HepG2 (cell line): ENCODE data around the gene BTG2. TPM values are rescaled to one million over a fixed set of nuclear protein-coding genes. Genes with fewer than 3 reads are reported as not detected.
A peak's percentile ranks its signal among the peaks of the same experiment; 100 is the strongest.

Experiments used
- AHDC1 ChIP-seq: sonication (generic); formaldehyde crosslinking; IDR thresholded peaks from 2 replicates; pipeline ENCODE4 v1.5.1; 2020; ENCODE audit warnings: mild to moderate bottlenecking, missing genetic modification reagents, borderline replicate concordance
- MAZ ChIP-seq, 2 experiments: sonication (generic) in 1 of 2; formaldehyde crosslinking in 1 of 2; IDR thresholded peaks; 2 replicates each; pipeline versions ENCODE4 v1.5.0 to v1.6.1; 2012 to 2020; ENCODE audit warnings: low read depth in 2 of 2, mild to moderate bottlenecking in 2 of 2, borderline replicate concordance in 1 of 2, improper control_type of control experiment in 1 of 2, low read length in 1 of 2, missing genetic modification reagents in 1 of 2, moderate library complexity in 1 of 2
- MBD4 ChIP-seq: IDR thresholded peaks from 2 replicates; pipeline ENCODE4 v1.6.1; 2012; ENCODE audit warnings: low read length, inconsistent platforms, borderline replicate concordance
- PAX8 ChIP-seq: sonication (generic); formaldehyde crosslinking; IDR thresholded peaks from 2 replicates; pipeline ENCODE4 v1.8.0; 2022; ENCODE audit warnings: mild to moderate bottlenecking, missing genetic modification reagents, borderline replicate concordance
- PPARG ChIP-seq: conservative IDR thresholded peaks from 2 replicates; pipeline ENCODE4 v1.6.1; 2016; ENCODE audit warnings: missing biosample characterization, missing genetic modification reagents
- RXRB ChIP-seq: IDR thresholded peaks from 2 replicates; pipeline ENCODE4 v1.6.1; 2016; ENCODE audit warnings: borderline replicate concordance, missing genetic modification reagents, missing compliant biosample characterization
- SIX1 ChIP-seq: sonication (generic); formaldehyde crosslinking; IDR thresholded peaks from 2 replicates; pipeline ENCODE4 v1.4.0; 2020; ENCODE audit warnings: missing genetic modification reagents, borderline replicate concordance
- SNAPC4 ChIP-seq: sonication (generic); formaldehyde crosslinking; IDR thresholded peaks from 2 replicates; pipeline ENCODE4 v1.4.0; 2020; ENCODE audit warnings: mild to moderate bottlenecking, missing genetic modification reagents
- TBL1XR1 ChIP-seq: fragments of 150-350 bp; IDR thresholded peaks from 2 replicates; pipeline ENCODE4 v1.6.1; 2014; ENCODE audit warnings: borderline replicate concordance, low read length; ENCODE audit not compliant: partially characterized antibody
- ZGPAT ChIP-seq: IDR thresholded peaks from 2 replicates; pipeline ENCODE4 v1.6.1; 2016; ENCODE audit warnings: mild to moderate bottlenecking
- ZNF180 ChIP-seq: sonication (generic); formaldehyde crosslinking; IDR thresholded peaks from 2 replicates; pipeline ENCODE4 v1.4.0; 2020; ENCODE audit warnings: low read depth, missing genetic modification reagents, borderline replicate concordance
- ZNF607 ChIP-seq: sonication (generic); formaldehyde crosslinking; IDR thresholded peaks from 2 replicates; pipeline ENCODE4 v1.5.1; 2020; ENCODE audit warnings: missing genetic modification reagents, mild to moderate bottlenecking, borderline replicate concordance
- ZNF629 ChIP-seq: sonication (generic); formaldehyde crosslinking; conservative IDR thresholded peaks from 2 replicates; pipeline ENCODE4 v1.5.0; 2020; ENCODE audit warnings: missing genetic modification reagents
- ZNF703 ChIP-seq: sonication (generic); formaldehyde crosslinking; IDR thresholded peaks from 2 replicates; pipeline ENCODE4 v1.5.1; 2020; ENCODE audit warnings: missing genetic modification reagents, mild to moderate bottlenecking, moderate library complexity, borderline replicate concordance
- polyA plus RNA-seq, 8 experiments: library from polyadenylated mRNA; depleted of rRNA in 3 of 8; stranded (reverse) in 7 of 8; unstranded in 1 of 8; fragments of >200 nt; fragmentation: Illumina TruSeq in 4 of 8; extraction: Trizol in 4 of 8; gene quantifications; 2 replicates each; pipeline versions ENCODE4 v1.2.1 to v1.2.3, GENCODE V29; 2011 to 2016; ENCODE audit warnings: low read depth in 4 of 8, missing spikeins in 1 of 8, mixed read lengths in 1 of 8; ENCODE audit not compliant: insufficient read depth in 1 of 8
- total RNA-seq, 5 experiments: library from RNA; depleted of rRNA; stranded (reverse); fragments of >200 nt; fragmentation: Illumina TruSeq; extraction: Trizol; gene quantifications; 2 replicates each; pipeline ENCODE4 v1.2.3, GENCODE V29; 2016; ENCODE audit warnings: low read depth in 1 of 5

The BTG2 gene
- total and polyA plus RNA-seq, 2 of the 13 experiments (the other 11 are each of a cell fraction or from before 2014, with no cell fraction given): 13.6 to 18.3 TPM

GRCh38 chr1:203304919-203305808 is at the start of gene BTG2 (continued):
- TF ChIP-seq SNAPC4 (CRISPR knock-in tag) (no peak), AHDC1 (no peak), RXRB (CRISPR knock-in tag) (peak; percentile 31; the same call in 1 of the 2 replicates), SIX1 (CRISPR knock-in tag) (0 out of 2 replicates have a peak, but pooled peaks have one; percentile 30), PPARG (CRISPR knock-in tag) (peak; percentile 53), MBD4 (no peak), MAZ (IDR thresholded peaks at IDR 0.05; ENCODE audit: borderline replicate concordance, low read depth, low read length) (peak; percentile 84; the same call in 1 of the 2 replicates), MAZ (CRISPR knock-in tag; IDR thresholded peaks at IDR 0.05; ENCODE audit: low read depth) (peak; percentile 85), ZNF703 (CRISPR knock-in tag) (no peak), ZNF629 (CRISPR knock-in tag) (0 out of 2 replicates have a peak, but pooled peaks have one; percentile 19), TBL1XR1 (no peak), ZGPAT (peak; percentile 74; the same call in 1 of the 2 replicates), ZNF180 (CRISPR knock-in tag) (0 out of 2 replicates have a peak, but pooled peaks have one; percentile 48), PAX8 (CRISPR knock-in tag) (0 out of 2 replicates have a peak, but pooled peaks have one; percentile 35), ZNF607 (CRISPR knock-in tag) (peak; percentile 85)
